PC-9 (cell line): Measurements from ENCODE around the gene GLIPR1. TPM values are rescaled to one million over a fixed set of nuclear protein-coding genes. Genes with fewer than 3 reads are reported as not detected.

Experiments used
- BruUV-seq: library from RNA; stranded (reverse); fragments of 400-500 nt; replicated peaks from 2 replicates; lab custom pipeline; 2021; lab: Mats Ljungman, UMichigan
- CTCF ChIA-PET: fragments of 300-600 bp; sonication (Branson Sonifier 250); formaldehyde crosslinking; loops from one replicate; lab custom pipeline; 2022; ENCODE audit warnings: antibody characterized with exemption; lab: Charles Lee
- POLR2A ChIA-PET: fragments of 300-600 bp; sonication (Branson Sonifier 250); formaldehyde crosslinking; loops from one replicate; lab custom pipeline; 2022; ENCODE audit warnings: antibody characterized with exemption; ENCODE audit not compliant: unreplicated experiment; lab: Charles Lee
- DNase-seq, 2 experiments: peaks; one replicate each; pipeline versions ENCODE4 v3.0.0 to v3.0.0-alpha.2; 2015 to 2022; ENCODE audit warnings: mixed read lengths in 1 of 2
- H2AFZ ChIP-seq: fragments of 200-600 bp; sonication (generic); 2 replicates; pipeline ENCODE4 v1.8.1; 2017; ENCODE audit warnings: antibody characterized with exemption
- H3F3A ChIP-seq: fragments of 200-600 bp; sonication (generic); 2 replicates; pipeline ENCODE4 v1.8.1; 2017; ENCODE audit warnings: antibody characterized with exemption, mild to moderate bottlenecking, low read depth; ENCODE audit not compliant: insufficient read depth
- H3K27ac ChIP-seq: fragments of 200-600 bp; sonication (generic); 2 replicates; pipeline ENCODE4 v1.6.1; 2016; ENCODE audit warnings: mixed run types
- H3K27me3 ChIP-seq: fragments of 200-600 bp; sonication (generic); 2 replicates; pipeline ENCODE4 v1.6.1; 2016; ENCODE audit warnings: low read depth, mixed run types; ENCODE audit not compliant: insufficient read depth
- H3K36me3 ChIP-seq: fragments of 200-600 bp; sonication (generic); 2 replicates; pipeline ENCODE4 v1.6.1; 2016; ENCODE audit warnings: low read depth, mixed run types
- H3K4me1 ChIP-seq: fragments of 200-600 bp; sonication (generic); replicated peaks from 2 replicates; pipeline ENCODE4 v1.6.1; 2016; ENCODE audit warnings: mixed run types; ENCODE audit not compliant: insufficient read depth
- H3K4me2 ChIP-seq: fragments of 200-600 bp; sonication (generic); 2 replicates; pipeline ENCODE4 v1.6.1; 2017; ENCODE audit warnings: mixed run types
- H3K4me3 ChIP-seq: fragments of 200-600 bp; sonication (generic); 2 replicates; pipeline ENCODE4 v1.6.1; 2016; ENCODE audit warnings: mixed run types
- H3K79me2 ChIP-seq: fragments of 200-600 bp; sonication (generic); 2 replicates; pipeline ENCODE4 v1.6.1; 2017; ENCODE audit warnings: low read depth, mixed run types
- H3K9me2 ChIP-seq: fragments of 200-600 bp; sonication (generic); 2 replicates; pipeline ENCODE4 v1.8.1; 2017; ENCODE audit warnings: mild to moderate bottlenecking; ENCODE audit not compliant: insufficient read depth
- H3K9me3 ChIP-seq: fragments of 200-600 bp; sonication (generic); 2 replicates; pipeline ENCODE4 v1.8.1; 2016; ENCODE audit warnings: low read depth; ENCODE audit not compliant: insufficient read depth
- H4K20me1 ChIP-seq: fragments of 200-600 bp; sonication (generic); 2 replicates; pipeline ENCODE4 v1.8.1; 2017; ENCODE audit not compliant: insufficient read depth
- CTCF ChIP-seq: fragments of 200-600 bp; sonication (generic); conservative IDR thresholded peaks from 2 replicates; pipeline ENCODE4 v1.6.1; 2017; ENCODE audit warnings: mixed run types, antibody characterized with exemption, mild to moderate bottlenecking, moderate library complexity
- EZH2 ChIP-seq: fragments of 200-600 bp; sonication (generic); IDR thresholded peaks from 2 replicates; pipeline ENCODE4 v1.8.0; 2017; ENCODE audit warnings: antibody characterized with exemption, low read depth
- intact Hi-C: fragments of 100-400 bp; cut with micrococcal nuclease; formaldehyde crosslinking; loops from one replicate; pipeline ENCODE4 v1.10.0; 2022; ENCODE audit not compliant: unreplicated experiment
- total RNA-seq: library from RNA; stranded (reverse); gene quantifications from 2 replicates; pipeline ENCODE4 v1.2.3, GENCODE V29; 2021

The GLIPR1 gene
- total RNA-seq, 1 experiment from 2014 or later, result 14.1 TPM

GRCh38 chr12:75447691-75448393 lies 32.7 kb upstream of the GLIPR1 start:
- Histone ChIP-seq H3F3A (no peaks in the 10 kb centered on the region), H3K9me2 (no peaks in the 10 kb centered on the region), H3K27ac (no peak overlapping the region), H3K36me3 (no peaks in the 10 kb centered on the region), H3K4me1 (peaks cover 11% of the 10 kb centered on the region), H2AFZ (no peak overlapping the region), H3K4me3 (no peak overlapping the region), H3K4me2 (no peak overlapping the region), H4K20me1 (no peaks in the 10 kb centered on the region), H3K27me3 (no peaks in the 10 kb centered on the region), H3K9me3 (no peaks in the 10 kb centered on the region), H3K79me2 (no peaks in the 10 kb centered on the region)
- ChIA-PET CTCF (no interaction called here), POLR2A (no interaction called here)
- no TSS peak for BruUV-seq
- no peak for DNase-seq
- intact Hi-C loops, result loop anchor here (1.0 kb wide), 1 partner anchor 32 kb away; no protein-coding TSS in a partner anchor
- no peak for TF ChIP-seq CTCF
- no peak for TF ChIP-seq EZH2

- Histone ChIP-seq H3K4me1 (no peaks in the 10 kb centered on the region), H3K27me3 (no peaks in the 10 kb centered on the region), H3K79me2 (no peaks in the 10 kb centered on the region), H3K9me2 (no peaks in the 10 kb centered on the region), H3K36me3 (no peaks in the 10 kb centered on the region), H3K27ac (no peak overlapping the region), H4K20me1 (no peaks in the 10 kb centered on the region), H2AFZ (no peak overlapping the region), H3K4me3 (no peak overlapping the region), H3F3A (no peaks in the 10 kb centered on the region), H3K4me2 (no peak overlapping the region), H3K9me3 (peaks cover 13% of the 10 kb centered on the region)
- intact Hi-C loops, result no loop called here
- DNase-seq, result no peak
- CTCF ChIA-PET, result no interaction called here
- BruUV-seq, result no TSS peak
- no peak for TF ChIP-seq EZH2
- TF ChIP-seq CTCF, result no peak
- POLR2A ChIA-PET, result no interaction called here
These were observed 27.8 kb upstream of the GLIPR1 start for GRCh38 chr12:75452675-75453330.

- POLR2A ChIA-PET, result no interaction called here
These were observed 24.7 kb upstream of the GLIPR1 start for GRCh38 chr12:75455839-75456238.

More at GRCh38 chr12:75455839-75456238, 24.7 kb upstream of the GLIPR1 start:
- no peaks in the 10 kb centered on the region for H4K20me1 ChIP-seq
- no peak overlapping the region for H3K4me2 ChIP-seq
- no peaks in the 10 kb centered on the region for H3K27me3 ChIP-seq
- H2AFZ ChIP-seq, result no peak overlapping the region
- H3K27ac ChIP-seq, result no peak overlapping the region
- CTCF ChIA-PET, result no interaction called here
- no peaks in the 10 kb centered on the region for H3K79me2 ChIP-seq
- no peak for DNase-seq
- no peak overlapping the region for H3K4me3 ChIP-seq
- H3F3A ChIP-seq, result 0 out of 2 replicates have a peak, but pooled peaks cover 3% of the 10 kb centered on the region
- TF ChIP-seq CTCF (no peak), EZH2 (no peak)
- no peaks in the 10 kb centered on the region for H3K9me2 ChIP-seq
- peaks cover 28% of the 10 kb centered on the region for H3K9me3 ChIP-seq
- BruUV-seq, result no TSS peak
- H3K4me1 ChIP-seq, result no peaks in the 10 kb centered on the region
- no peaks in the 10 kb centered on the region for H3K36me3 ChIP-seq
- intact Hi-C loops, result no loop called here
